K562 (cell line): ENCODE measurements around the gene MMP24. TPM values are rescaled to one million over a fixed set of nuclear protein-coding genes. Genes with fewer than 3 reads are reported as not detected.

Experiments used
- AFF1 ChIP-seq, 2 experiments: fragments of 450-650 bp; IDR thresholded peaks; 2 replicates each; pipeline ENCODE4 v1.6.1; 2018; ENCODE audit warnings: mild to moderate bottlenecking in 2 of 2, low read depth in 1 of 2; ENCODE audit not compliant: partially characterized antibody in 2 of 2
- CBFA2T3 ChIP-seq: fragments of 450-650 bp; IDR thresholded peaks from 2 replicates; pipeline ENCODE4 v1.6.1; 2017
- ETS2 ChIP-seq: IDR thresholded peaks from 2 replicates; pipeline ENCODE4 v1.6.1; 2016; ENCODE audit warnings: borderline replicate concordance, missing genetic modification characterization, mild to moderate bottlenecking, moderate library complexity, missing compliant biosample characterization; ENCODE audit not compliant: poor library complexity, severe bottlenecking
- HNRNPL ChIP-seq: fragments of 200-400 bp; formaldehyde crosslinking; IDR thresholded peaks from 2 replicates; pipeline ENCODE4 v1.6.1; 2017; ENCODE audit warnings: low read depth, mild to moderate bottlenecking, low read length
- KLF13 ChIP-seq: fragments of 450-650 bp; IDR thresholded peaks from 2 replicates; pipeline ENCODE4 v1.6.1; 2016; ENCODE audit warnings: missing genetic modification characterization, low read depth, mild to moderate bottlenecking, missing compliant biosample characterization, moderate library complexity, borderline replicate concordance
- MIER1 ChIP-seq: fragments of 450-650 bp; IDR thresholded peaks from 2 replicates; pipeline ENCODE4 v1.6.1; 2016; ENCODE audit warnings: antibody characterized with exemption, mild to moderate bottlenecking, low read depth
- POLR3A ChIP-seq: IDR thresholded peaks from 2 replicates; pipeline ENCODE4 v1.6.1; 2011; ENCODE audit warnings: borderline replicate concordance, mild to moderate bottlenecking, moderate library complexity; ENCODE audit not compliant: insufficient read length, insufficient read depth; ENCODE audit errors: extremely low read depth
- RBM17 ChIP-seq: fragments of 200-400 bp; formaldehyde crosslinking; IDR thresholded peaks from 2 replicates; pipeline ENCODE4 v1.6.1; 2017; ENCODE audit warnings: low read depth, mild to moderate bottlenecking, low read length, borderline replicate concordance
- SMARCE1 ChIP-seq: fragments of 450-650 bp; IDR thresholded peaks from 2 replicates; pipeline ENCODE4 v1.7.1; 2016; ENCODE audit warnings: mild to moderate bottlenecking
- TEAD2 ChIP-seq: fragments of 450-650 bp; IDR thresholded peaks from 2 replicates; pipeline ENCODE4 v1.6.1; 2016; ENCODE audit warnings: missing genetic modification characterization, control low read depth, missing compliant biosample characterization
- ZNF384 ChIP-seq: IDR thresholded peaks from 2 replicates; pipeline ENCODE4 v1.6.1; 2012; ENCODE audit warnings: low read depth, low read length, improper control_type of control experiment
- ZNF75A ChIP-seq: fragments of 450-650 bp; formaldehyde crosslinking; IDR thresholded peaks from 2 replicates; pipeline ENCODE4 v1.4.0; 2020; ENCODE audit warnings: mild to moderate bottlenecking
- ZNF76 ChIP-seq: fragments of 250-450 bp; sonication (Bioruptor Pico); IDR thresholded peaks from 2 replicates; pipeline ENCODE4 v1.4.0; 2020; ENCODE audit warnings: mild to moderate bottlenecking, moderate library complexity, borderline replicate concordance
- polyA plus RNA-seq, 8 experiments: library from polyadenylated mRNA; depleted of rRNA in 4 of 8; stranded (reverse) in 5 of 8; unstranded in 3 of 8; fragments of >200 nt; fragmentation: Nextera tagmentation in 2 of 8; fragmentation: Illumina TruSeq in 1 of 8; extraction: Ambion mirVana in 2 of 8; extraction: Trizol in 1 of 8; gene quantifications; 2 replicates each; pipeline versions ENCODE4 v1.2.1 to v1.2.3, GENCODE V29; 2011 to 2014; ENCODE audit warnings: inconsistent platforms in 1 of 8, missing spikeins in 1 of 8
- total RNA-seq, 7 experiments: library from RNA; depleted of rRNA in 6 of 7; stranded (reverse); fragments of >200 nt in 6 of 7; fragmentation: Illumina TruSeq in 2 of 7; extraction: Trizol in 2 of 7; gene quantifications; 2 replicates each; pipeline versions ENCODE4 v1.2.1 to v1.2.3, GENCODE V29; 2011 to 2021; ENCODE audit warnings: low replicate concordance in 1 of 7

MMP24 gene
- total and polyA plus RNA-seq, 9 of the 15 experiments (the other 6 are each of a cell fraction or from before 2014, with no cell fraction given) = 0.03 to 0.07 (median 0.03) TPM; not detected in 6

GRCh38 chr20:35215066-35215956 lies 11.2 kb upstream of the MMP24 start (continued):
- no peak for TF ChIP-seq TEAD2 (tag)
- no peak for TF ChIP-seq RBM17
- no peak for TF ChIP-seq ZNF75A
- TF ChIP-seq MIER1 = no peak
- peak; percentile 88 for TF ChIP-seq ZNF384
- no peak for TF ChIP-seq KLF13 (tag)
- TF ChIP-seq AFF1 (IDR thresholded peaks at IDR 0.05; ENCODE audit: low read depth in 1 of 2, partially characterized antibody in 2 of 2) = no peak
- TF ChIP-seq ZNF76 (CRISPR knock-in tag) = no peak
- no peak for TF ChIP-seq CBFA2T3
- TF ChIP-seq SMARCE1 = peak; percentile 79; the same call in 1 of the 2 replicates
- TF ChIP-seq POLR3A = no peak
- TF ChIP-seq ETS2 = no peak
- TF ChIP-seq HNRNPL = no peak
- TF ChIP-seq, all 486 proteins: peak for 25
